Skeletal muscle tissue (tissue), 4 donors: Measurements from ENCODE around the gene NECTIN1. TPM values are rescaled to one million over a fixed set of nuclear protein-coding genes. Genes with fewer than 3 reads are reported as not detected.

Source experiments
- H3K27ac ChIP-seq: one replicate; pipeline ENCODE4 v1.7.0; 2013; ENCODE audit warnings: mild to moderate bottlenecking, low read depth, low read length, inconsistent platforms
- H3K27me3 ChIP-seq, 3 donors: one replicate each; pipeline ENCODE4 v1.7.0; 2013; ENCODE audit warnings: low read length in 3 of 3; ENCODE audit not compliant: control insufficient read depth in 3 of 3, insufficient read depth in 3 of 3
- H3K36me3 ChIP-seq, 3 donors: one replicate each; pipeline ENCODE4 v1.7.0; 2013; ENCODE audit warnings: low read length in 3 of 3; ENCODE audit not compliant: control insufficient read depth in 3 of 3, insufficient read depth in 3 of 3
- H3K4me1 ChIP-seq, 3 donors: one replicate each; pipeline ENCODE4 v1.7.0; 2013; ENCODE audit warnings: low read length in 3 of 3, mild to moderate bottlenecking in 3 of 3; ENCODE audit not compliant: control insufficient read depth in 3 of 3, insufficient read depth in 3 of 3
- H3K4me3 ChIP-seq, 3 donors: one replicate each; pipeline ENCODE4 v1.7.0; 2013; ENCODE audit warnings: low read length in 3 of 3
- H3K9ac ChIP-seq, 3 donors: one replicate each; pipeline ENCODE4 v1.7.0; 2013; ENCODE audit warnings: low read length in 3 of 3, mild to moderate bottlenecking in 3 of 3, moderate library complexity in 2 of 3, low read depth in 1 of 3
- H3K9me3 ChIP-seq, 3 donors: one replicate each; pipeline ENCODE4 v1.7.0; 2013; ENCODE audit warnings: low read length in 3 of 3; ENCODE audit not compliant: control insufficient read depth in 3 of 3
- total RNA-seq: library from RNA; depleted of rRNA; stranded (reverse); fragments of >200 nt; gene quantifications from one replicate; pipeline ENCODE4 v1.2.3, GENCODE V29; 2014
- donor health status: Osteomylitis.

Gene NECTIN1
- total RNA-seq, 1 donor from 2014 or later: 4.2 TPM

DNA sequence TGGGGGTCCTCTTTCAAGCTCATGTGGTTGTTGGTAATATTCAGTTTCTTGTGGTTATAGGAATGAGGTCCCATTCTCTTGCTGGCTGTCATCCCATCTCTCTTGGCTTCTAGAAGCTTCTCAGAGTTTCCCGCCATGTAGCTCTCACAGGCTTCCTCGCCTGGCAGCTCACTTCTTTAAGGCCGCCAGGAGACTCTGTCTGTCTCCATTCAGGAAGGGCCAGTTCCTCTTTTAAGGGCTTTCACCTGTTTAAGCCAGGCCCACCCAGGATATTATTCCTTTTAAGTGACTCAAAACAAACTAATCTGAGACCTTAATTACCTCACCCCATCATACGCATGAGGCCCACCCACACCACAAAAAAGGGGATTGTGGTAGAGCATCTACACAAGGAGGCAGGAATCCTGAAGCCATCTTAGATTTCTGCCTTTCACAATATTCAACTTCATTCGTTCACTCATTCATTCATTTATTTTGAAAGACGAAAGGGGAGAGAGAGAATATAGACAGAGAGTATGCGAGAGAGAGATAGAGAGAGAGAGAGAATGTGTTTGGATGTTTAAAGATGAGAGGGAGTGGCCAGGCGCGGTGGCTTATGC, 42.3 kb upstream of the NECTIN1 start:
- Histone ChIP-seq H3K9me3 (no peaks in the 10 kb centered on the region), H3K9ac (no peak overlapping the region), H3K27me3 (peaks cover 3 to 12% (median 8%) of the 10 kb centered on the region in 3 donors), H3K4me3 (no peak overlapping the region), H3K27ac (no peak overlapping the region), H3K36me3 (no peaks in the 10 kb centered on the region), H3K4me1 (no peaks in the 10 kb centered on the region)

DNA sequence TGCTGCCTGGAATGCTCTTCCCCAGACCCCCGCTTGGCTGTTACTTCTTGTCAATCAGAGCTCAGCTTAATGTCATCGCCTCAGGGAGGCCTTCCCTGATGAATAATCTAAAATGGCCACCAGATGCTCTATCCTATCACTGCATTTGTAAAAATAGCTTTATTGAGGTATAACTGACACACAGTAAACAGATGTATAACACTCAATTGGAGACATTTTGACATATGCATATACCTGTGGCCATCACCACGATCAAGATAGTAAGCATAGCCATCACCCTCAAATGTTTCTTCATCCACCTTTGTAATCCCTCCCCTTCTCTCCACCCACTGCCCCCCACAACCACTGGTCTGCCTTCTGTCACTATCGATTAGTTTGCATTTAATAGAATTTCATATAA, 36.6 kb upstream of the NECTIN1 start:
- H3K4me1 ChIP-seq: peaks cover 8 to 9% (median 9%) of the 10 kb centered on the region in 3 donors
- no peaks in the 10 kb centered on the region for H3K9me3 ChIP-seq
- H3K36me3 ChIP-seq: no peaks in the 10 kb centered on the region
- no peak overlapping the region for H3K27ac ChIP-seq
- no peak overlapping the region for H3K4me3 ChIP-seq
- peaks cover 0 to 15% (median 0%) of the 10 kb centered on the region in 3 donors for H3K27me3 ChIP-seq
- H3K9ac ChIP-seq: no peak overlapping the region

DNA sequence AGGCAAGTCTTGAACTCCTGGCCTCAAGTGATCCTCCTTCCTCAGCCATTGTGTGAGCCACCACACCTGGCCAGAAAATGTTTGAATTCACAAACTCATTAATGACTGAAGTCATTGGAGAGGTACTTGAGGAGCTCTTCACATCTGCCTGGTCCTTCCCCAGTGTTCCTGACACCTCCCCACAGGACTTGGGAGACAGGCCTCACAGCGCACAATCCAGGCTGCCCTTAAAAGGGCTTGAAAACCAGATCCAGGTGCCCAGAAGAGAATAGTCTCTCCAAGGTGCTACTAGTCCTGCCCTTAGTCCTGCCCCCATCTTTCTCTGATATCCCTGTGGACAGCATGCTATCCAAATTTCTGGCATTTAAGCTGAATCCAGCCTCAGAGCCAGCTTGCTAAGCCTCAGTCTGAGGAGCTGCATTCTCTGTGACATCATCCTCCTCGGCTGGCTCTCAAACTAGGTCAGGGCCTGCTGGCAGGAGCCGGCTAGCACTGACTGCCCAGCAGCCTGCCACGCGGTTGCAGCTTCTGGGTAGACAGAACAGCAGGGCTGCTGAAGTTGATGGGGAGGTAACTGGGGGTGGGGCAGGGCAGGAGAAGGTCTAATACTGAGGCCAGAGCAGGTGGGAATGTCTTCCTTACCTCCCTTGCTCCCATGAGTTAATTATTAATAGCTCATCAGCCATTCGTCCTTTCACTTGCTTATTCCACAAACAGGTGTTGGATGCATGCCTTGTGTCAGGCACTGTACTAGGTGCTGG, 35.3 kb upstream of the NECTIN1 start:
- H3K4me3 ChIP-seq: no peak overlapping the region
- no peaks in the 10 kb centered on the region for H3K9me3 ChIP-seq
- peaks cover 0 to 9% (median 0%) of the 10 kb centered on the region in 3 donors for H3K27me3 ChIP-seq
- H3K9ac ChIP-seq: peak overlapping the region in 1 of 3 donors; percentile 35
- H3K4me1 ChIP-seq: peaks cover 8 to 9% (median 9%) of the 10 kb centered on the region in 3 donors
- H3K36me3 ChIP-seq: no peaks in the 10 kb centered on the region
- no peak overlapping the region for H3K27ac ChIP-seq

DNA sequence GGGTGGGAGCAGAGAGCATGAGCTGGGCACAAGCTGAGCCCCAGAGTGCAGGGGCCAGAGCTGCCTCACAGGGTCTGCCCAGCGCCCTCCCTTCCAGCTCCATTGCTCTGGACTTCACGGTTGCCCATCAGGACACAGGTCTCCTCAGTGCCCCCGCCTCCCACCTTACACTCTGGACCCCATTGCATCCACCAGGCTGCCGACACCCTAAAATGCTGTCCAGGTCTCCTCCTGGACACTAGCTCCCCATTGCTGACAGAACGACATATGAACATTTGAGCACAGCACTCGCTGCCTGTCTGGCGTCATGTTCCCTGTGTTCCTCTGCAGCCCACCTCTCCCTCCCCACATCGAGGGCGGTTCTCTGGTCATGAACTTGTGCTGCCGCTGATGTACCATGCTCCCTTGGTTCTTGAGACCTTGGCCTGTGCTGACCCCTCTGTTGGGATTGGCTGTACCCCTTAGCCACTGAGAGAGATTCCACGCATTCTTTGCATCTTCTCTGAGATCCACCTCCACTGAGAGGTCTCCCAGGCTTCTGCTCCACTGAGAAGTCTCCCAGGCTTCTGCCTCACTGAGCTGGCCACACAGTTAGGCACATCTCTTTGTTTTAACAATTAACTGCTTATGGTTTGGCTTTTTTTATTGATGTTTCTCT, 34.2 kb upstream of the NECTIN1 start:
- Histone ChIP-seq H3K27ac (no peak overlapping the region), H3K4me3 (no peak overlapping the region), H3K27me3 (peaks cover 0 to 9% (median 0%) of the 10 kb centered on the region in 3 donors), H3K4me1 (peaks cover 8 to 9% (median 9%) of the 10 kb centered on the region in 3 donors), H3K9me3 (no peaks in the 10 kb centered on the region), H3K9ac (no peak overlapping the region), H3K36me3 (no peaks in the 10 kb centered on the region)

DNA sequence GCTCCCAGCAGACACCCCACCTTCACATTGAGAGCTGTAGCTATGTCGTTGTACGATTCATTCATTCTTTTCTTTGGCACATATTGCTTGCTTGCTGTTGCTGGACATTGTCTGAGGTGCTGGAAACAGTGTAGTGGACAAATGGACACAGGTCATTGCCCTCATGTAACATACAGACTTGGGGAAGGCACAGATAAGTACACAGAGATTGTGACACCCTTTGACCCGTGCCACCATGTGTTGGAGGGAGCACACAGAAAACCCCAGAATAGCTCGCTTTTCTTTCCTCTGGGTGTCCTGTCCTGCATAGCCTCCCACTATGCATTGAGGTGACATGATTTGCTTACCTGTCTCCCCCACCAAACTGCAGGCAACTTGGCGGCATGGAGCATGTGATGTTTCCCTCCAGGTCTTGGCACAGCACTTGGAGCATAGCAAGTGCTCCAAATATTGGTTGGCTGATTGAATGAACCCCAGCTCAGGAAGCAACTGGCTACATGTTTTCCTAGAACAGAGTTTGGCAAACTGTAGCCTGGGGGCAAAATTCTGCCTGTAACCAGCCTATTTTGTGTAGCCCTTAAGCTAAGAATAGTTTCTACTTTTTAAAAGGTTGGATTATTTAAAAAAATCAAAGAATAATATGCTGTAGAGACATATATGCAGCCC, 30.9 kb upstream of the NECTIN1 start:
- no peak overlapping the region for H3K27ac ChIP-seq
- no peaks in the 10 kb centered on the region for H3K36me3 ChIP-seq
- H3K27me3 ChIP-seq: peaks cover 0 to 11% (median 7%) of the 10 kb centered on the region in 3 donors
- no peaks in the 10 kb centered on the region for H3K9me3 ChIP-seq
- no peak overlapping the region for H3K9ac ChIP-seq
- peaks cover 8 to 9% (median 9%) of the 10 kb centered on the region in 3 donors for H3K4me1 ChIP-seq
- H3K4me3 ChIP-seq: no peak overlapping the region

DNA sequence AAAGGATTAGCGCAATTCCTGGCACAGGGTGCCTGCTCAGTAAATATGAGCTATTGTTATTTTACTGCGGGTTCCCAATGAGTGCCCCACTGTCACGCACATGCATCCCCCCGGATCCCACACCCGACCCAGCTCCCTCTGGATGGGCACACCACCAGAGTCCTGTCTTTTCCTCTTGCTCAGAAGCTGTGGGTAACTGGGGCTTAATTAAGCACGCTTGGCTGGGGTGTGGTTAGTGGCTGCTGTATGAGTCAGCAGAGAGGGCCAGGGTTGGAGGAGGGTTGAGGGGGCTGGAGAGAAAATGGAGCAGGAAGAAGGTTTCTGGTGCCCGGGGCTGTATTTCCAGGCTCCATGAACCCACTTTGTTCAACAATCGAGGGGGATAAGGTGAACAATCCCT, 30.3 kb upstream of the NECTIN1 start:
- no peaks in the 10 kb centered on the region for H3K9me3 ChIP-seq
- no peaks in the 10 kb centered on the region for H3K36me3 ChIP-seq
- no peak overlapping the region for H3K9ac ChIP-seq
- H3K4me1 ChIP-seq: peaks cover 3 to 4% (median 3%) of the 10 kb centered on the region in 3 donors
- no peak overlapping the region for H3K27ac ChIP-seq
- no peak overlapping the region for H3K4me3 ChIP-seq
- H3K27me3 ChIP-seq: peaks cover 0 to 14% (median 7%) of the 10 kb centered on the region in 3 donors

DNA sequence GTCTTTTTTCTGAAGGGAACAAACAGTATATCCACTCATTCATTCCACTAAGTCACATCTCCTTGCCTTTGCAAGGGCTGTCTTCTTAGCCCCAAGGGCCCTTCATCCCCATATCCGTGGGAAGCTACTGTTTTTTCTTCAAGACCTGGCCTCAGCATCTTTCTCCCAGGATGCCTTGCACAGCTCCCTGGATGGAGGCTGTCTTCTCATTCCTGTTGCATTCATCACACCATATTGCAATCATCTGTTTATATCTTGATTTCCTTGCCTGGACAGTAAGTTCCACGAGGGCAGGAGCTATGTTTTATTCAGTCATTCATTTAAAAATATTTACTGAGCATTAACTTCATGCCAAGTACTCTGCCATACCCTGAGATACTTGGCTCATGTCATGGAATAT, 29.3 kb upstream of the NECTIN1 start:
- Histone ChIP-seq H3K27me3 (peaks cover 0 to 14% (median 13%) of the 10 kb centered on the region in 3 donors), H3K4me1 (no peaks in the 10 kb centered on the region), H3K4me3 (no peak overlapping the region)

DNA sequence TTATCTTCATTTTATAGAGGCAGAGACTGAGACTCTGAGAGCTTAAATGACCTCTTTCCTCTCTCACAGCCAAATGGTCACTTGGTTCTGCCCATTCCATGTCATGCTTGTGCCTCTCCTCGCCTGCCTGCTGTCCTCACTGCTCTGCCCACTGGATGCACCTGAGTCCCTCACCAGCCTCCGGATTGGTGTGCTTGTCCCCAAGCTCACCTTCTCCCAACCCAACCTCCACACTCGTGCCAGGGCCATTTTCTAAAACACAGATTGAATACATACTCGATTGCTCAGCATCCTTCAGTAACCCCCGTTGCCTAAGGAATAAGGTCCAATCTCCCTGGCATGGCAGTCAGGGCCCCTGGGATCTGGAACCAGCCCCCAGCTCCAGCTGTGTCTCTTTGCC, 28.4 kb upstream of the NECTIN1 start:
- Histone ChIP-seq H3K36me3 (no peaks in the 10 kb centered on the region), H3K4me3 (no peak overlapping the region), H3K27ac (no peak overlapping the region), H3K27me3 (peaks cover 0 to 19% (median 12%) of the 10 kb centered on the region in 3 donors), H3K9ac (no peak overlapping the region), H3K4me1 (no peaks in the 10 kb centered on the region), H3K9me3 (no peaks in the 10 kb centered on the region)

More for the DNA sequence above, 29.3 kb upstream of the NECTIN1 start:
- H3K9me3 ChIP-seq: no peaks in the 10 kb centered on the region
- no peak overlapping the region for H3K9ac ChIP-seq
- H3K36me3 ChIP-seq: no peaks in the 10 kb centered on the region
- no peak overlapping the region for H3K27ac ChIP-seq

DNA sequence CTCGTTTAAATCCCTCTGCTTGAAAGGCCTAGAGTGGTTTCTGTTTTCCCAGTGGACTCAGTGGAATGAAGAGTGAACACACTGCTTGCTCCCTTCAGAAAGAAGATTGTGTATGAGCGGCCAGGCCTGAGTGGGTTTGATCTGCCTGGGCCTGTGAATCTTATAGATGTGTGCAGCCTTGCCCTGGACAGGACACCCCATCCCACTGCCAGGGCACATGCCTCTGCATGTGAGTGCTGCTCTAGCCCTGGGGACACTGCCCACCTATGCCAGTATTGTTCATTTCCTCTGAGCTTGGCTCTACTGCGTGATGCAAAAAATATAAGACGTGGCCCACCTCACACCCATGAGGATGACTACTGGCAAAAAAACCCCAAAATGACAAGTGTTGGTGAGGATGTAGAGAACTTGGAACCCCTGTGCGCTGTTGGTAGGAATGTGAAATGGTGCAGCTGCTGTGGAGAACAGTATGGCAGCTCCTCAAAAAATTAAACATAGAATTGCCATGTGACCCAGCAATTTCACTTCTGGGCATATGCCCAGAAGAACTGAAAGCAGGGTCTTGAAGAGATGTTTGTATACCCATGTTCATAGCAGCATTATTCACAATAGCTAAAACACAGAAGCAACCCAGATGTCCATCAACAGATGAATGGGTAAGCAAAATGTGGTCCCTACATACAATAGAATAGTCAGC, 27.3 kb upstream of the NECTIN1 start:
- H3K9me3 ChIP-seq: no peaks in the 10 kb centered on the region
- H3K4me1 ChIP-seq: no peaks in the 10 kb centered on the region
- no peak overlapping the region for H3K9ac ChIP-seq
- H3K27me3 ChIP-seq: peaks cover 0 to 26% (median 12%) of the 10 kb centered on the region in 3 donors
- H3K36me3 ChIP-seq: no peaks in the 10 kb centered on the region
- H3K27ac ChIP-seq: no peak overlapping the region
- H3K4me3 ChIP-seq: no peak overlapping the region
